Measurements from ENCODE around the gene LENG1. TPM values are rescaled to one million over a fixed set of nuclear protein-coding genes. Genes with fewer than 3 reads are reported as not detected.

Gene LENG1
- total and polyA plus RNA-seq, 2 experiments from 2014 or later, result 4.7 to 17.2 TPM

- Histone ChIP-seq H3K4me1 (ENCODE audit: insufficient read depth) (peaks cover 40% of the 10 kb centered on the region), H3K9me2 (ENCODE audit: insufficient read depth) (no peaks in the 10 kb centered on the region), H3K27ac (ENCODE audit: low read depth) (peak overlapping the region; percentile 60), H3K4me3 (peak overlapping the region; percentile 89), H3K4me2 (peak overlapping the region; percentile 100), H3K36me3 (ENCODE audit: insufficient read depth) (peaks cover 60% of the 10 kb centered on the region), H2AFZ (no peak overlapping the region), H4K20me1 (replicated peaks; ENCODE audit: insufficient read depth) (peaks cover 61% of the 10 kb centered on the region), H3K27me3 (ENCODE audit: insufficient read depth) (no peaks in the 10 kb centered on the region), H3F3A (replicated peaks; ENCODE audit: low read depth) (peaks cover 58% of the 10 kb centered on the region), H3K79me2 (replicated peaks; ENCODE audit: insufficient read depth) (peaks cover 65% of the 10 kb centered on the region)
- DNase-seq (ENCODE audit: low spot score), result no peak
- Mint-ChIP-seq H3K9me3 (peaks cover 4% of the 10 kb centered on the region), H3K4me1 (peaks cover 44% of the 10 kb centered on the region), H3K27me3 (ENCODE audit: insufficient read depth, low read depth, poor library complexity) (peaks cover 42% of the 10 kb centered on the region), H3K36me3 (ENCODE audit: low read depth) (peaks cover 67% of the 10 kb centered on the region), H3K4me3 (peak overlapping the region; percentile 96), H3K27ac (peak overlapping the region; percentile 100)
- no peak for TF ChIP-seq ZNF114 (CRISPR knock-in tag; IDR thresholded peaks at IDR 0.05)
- TF ChIP-seq JUNB (IDR thresholded peaks at IDR 0.05; ENCODE audit: unreplicated experiment), result no peak
- TF ChIP-seq EZH2 (IDR thresholded peaks at IDR 0.05; ENCODE audit: low read depth, unreplicated experiment), result no peak
- TF ChIP-seq ZNF331 (CRISPR knock-in tag; IDR thresholded peaks at IDR 0.05; ENCODE audit: low read depth), result no peak
- TF ChIP-seq STAT1 (IDR thresholded peaks at IDR 0.05; ENCODE audit: unreplicated experiment), result no peak
- TF ChIP-seq POLR2AphosphoS5 (IDR thresholded peaks at IDR 0.05; ENCODE audit: low read depth), result no peak
- TF ChIP-seq CTCF (conservative IDR thresholded peaks at IDR 0.05; ENCODE audit: low read depth in 2 of 2), result no peak
- no peak for TF ChIP-seq ZNF462 (CRISPR knock-in tag; IDR thresholded peaks at IDR 0.05)
- no peak for TF ChIP-seq NANOG (IDR thresholded peaks at IDR 0.05; ENCODE audit: borderline replicate concordance)
- TF ChIP-seq EZH2phosphoT487 (IDR thresholded peaks at IDR 0.05; ENCODE audit: unreplicated experiment), result no peak
- TF ChIP-seq CREB1 (CRISPR knock-in tag; IDR thresholded peaks at IDR 0.05; ENCODE audit: low read depth), result no peak
- no peak for TF ChIP-seq ETS1 (IDR thresholded peaks at IDR 0.05)
- ATAC-seq, result no peak
These were observed 42.5 kb upstream of the LENG1 start for GRCh38 chr19:54201980-54202379.

Data from GM23338 (cell line).